ENCODE results near the gene MATK.

MATK gene, protein sequence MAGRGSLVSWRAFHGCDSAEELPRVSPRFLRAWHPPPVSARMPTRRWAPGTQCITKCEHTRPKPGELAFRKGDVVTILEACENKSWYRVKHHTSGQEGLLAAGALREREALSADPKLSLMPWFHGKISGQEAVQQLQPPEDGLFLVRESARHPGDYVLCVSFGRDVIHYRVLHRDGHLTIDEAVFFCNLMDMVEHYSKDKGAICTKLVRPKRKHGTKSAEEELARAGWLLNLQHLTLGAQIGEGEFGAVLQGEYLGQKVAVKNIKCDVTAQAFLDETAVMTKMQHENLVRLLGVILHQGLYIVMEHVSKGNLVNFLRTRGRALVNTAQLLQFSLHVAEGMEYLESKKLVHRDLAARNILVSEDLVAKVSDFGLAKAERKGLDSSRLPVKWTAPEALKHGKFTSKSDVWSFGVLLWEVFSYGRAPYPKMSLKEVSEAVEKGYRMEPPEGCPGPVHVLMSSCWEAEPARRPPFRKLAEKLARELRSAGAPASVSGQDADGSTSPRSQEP

DNA sequence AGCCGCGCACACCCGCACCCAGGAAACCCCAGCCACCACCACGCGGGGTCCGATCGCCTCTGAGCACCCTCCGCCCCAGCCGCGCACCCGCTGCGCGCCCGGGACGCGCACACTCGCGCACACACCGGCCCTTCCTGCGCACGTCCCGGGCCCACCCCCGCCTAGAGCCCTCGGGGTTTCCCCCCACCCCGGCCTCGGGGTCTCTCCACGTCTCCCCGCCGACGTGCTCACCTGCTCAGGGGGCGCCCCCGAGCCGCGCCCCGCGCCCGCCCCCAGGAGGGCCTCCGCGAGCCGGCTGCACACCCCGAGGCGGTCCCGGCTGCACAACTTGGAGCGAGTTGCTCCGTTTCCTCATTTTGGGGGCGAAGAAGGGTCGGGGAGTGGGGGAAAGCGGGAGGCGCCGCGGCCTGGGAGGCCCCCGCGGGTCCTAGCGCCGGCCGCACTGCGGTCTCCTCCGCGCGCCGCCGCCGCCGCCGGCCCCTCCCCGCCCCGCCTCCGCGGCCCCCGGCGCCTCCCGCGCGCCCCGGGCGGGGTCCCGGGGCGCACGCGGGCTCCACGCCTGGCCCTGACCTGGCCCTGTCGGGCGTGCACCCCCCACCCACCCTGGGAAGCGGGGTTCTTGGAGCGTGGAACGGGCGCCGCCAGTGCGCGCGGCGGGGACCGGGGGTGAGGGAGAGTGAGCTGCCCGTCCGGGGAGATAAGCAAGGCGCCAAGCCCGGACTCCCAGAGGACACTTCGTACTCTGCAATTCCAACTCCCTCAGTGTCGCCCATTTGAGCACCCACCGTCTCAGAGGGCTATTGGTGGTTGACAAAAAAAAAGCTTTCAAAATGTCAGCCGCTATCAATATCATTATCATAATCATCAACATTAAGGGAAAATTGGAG, at the start of gene MATK:
Gene MATK (minus strand): TSS at position 444 of the 887 bp plus-strand sequence. CDS start 1,246 bp downstream, outside the sequence.
- no peak within 1 kb of the TSS for H3K4me3 ChIP-seq (ENCODE audit: low read depth, low read length)
- TF ChIP-seq, protein P1, sequence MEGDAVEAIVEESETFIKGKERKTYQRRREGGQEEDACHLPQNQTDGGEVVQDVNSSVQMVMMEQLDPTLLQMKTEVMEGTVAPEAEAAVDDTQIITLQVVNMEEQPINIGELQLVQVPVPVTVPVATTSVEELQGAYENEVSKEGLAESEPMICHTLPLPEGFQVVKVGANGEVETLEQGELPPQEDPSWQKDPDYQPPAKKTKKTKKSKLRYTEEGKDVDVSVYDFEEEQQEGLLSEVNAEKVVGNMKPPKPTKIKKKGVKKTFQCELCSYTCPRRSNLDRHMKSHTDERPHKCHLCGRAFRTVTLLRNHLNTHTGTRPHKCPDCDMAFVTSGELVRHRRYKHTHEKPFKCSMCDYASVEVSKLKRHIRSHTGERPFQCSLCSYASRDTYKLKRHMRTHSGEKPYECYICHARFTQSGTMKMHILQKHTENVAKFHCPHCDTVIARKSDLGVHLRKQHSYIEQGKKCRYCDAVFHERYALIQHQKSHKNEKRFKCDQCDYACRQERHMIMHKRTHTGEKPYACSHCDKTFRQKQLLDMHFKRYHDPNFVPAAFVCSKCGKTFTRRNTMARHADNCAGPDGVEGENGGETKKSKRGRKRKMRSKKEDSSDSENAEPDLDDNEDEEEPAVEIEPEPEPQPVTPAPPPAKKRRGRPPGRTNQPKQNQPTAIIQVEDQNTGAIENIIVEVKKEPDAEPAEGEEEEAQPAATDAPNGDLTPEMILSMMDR (IDR thresholded peaks at IDR 0.05; ENCODE audit: insufficient read depth, low read length, missing control alignments): no peak
- POLR2A ChIA-PET: no interaction called here
- CTCF ChIA-PET: interaction anchor here (0.6 kb wide), 1 partner anchor 106 kb away, joined by 3 read pairs; no protein-coding TSS in a partner anchor
- no peak for DNase-seq (ENCODE audit: low read depth, low spot score)

DNA sequence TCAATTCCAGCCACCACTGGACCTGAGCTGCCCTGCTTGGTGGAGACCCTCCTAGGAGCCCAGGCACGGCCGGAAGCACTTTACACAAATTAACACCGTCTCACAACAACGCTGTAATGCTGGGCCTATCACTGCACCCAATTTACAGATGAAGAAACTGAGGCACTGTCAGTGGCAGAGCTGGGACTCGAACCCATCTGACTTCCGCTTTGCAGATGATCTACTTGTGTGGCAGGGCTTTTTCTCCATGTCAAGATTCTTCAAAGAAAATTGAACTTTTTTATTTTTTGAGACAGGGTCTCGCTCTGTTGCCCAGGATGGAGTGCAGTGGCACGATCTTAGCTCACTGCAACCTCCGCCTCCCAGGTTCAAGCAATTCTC, 48.9 kb upstream of the MATK start:
- no peak overlapping the region for H3K4me3 ChIP-seq (ENCODE audit: low read depth, low read length)
- ChIA-PET POLR2A (no interaction called here), CTCF (interaction anchor here (1.8 to 2.5 kb wide), 2 partner anchors 13 to 16 kb away, joined by 5 to 12 read pairs; no protein-coding TSS in a partner anchor)
- DNase-seq (ENCODE audit: low read depth, low spot score): no peak
- TF ChIP-seq, protein P1 (IDR thresholded peaks at IDR 0.05; ENCODE audit: insufficient read depth, low read length, missing control alignments): no peak

DNA sequence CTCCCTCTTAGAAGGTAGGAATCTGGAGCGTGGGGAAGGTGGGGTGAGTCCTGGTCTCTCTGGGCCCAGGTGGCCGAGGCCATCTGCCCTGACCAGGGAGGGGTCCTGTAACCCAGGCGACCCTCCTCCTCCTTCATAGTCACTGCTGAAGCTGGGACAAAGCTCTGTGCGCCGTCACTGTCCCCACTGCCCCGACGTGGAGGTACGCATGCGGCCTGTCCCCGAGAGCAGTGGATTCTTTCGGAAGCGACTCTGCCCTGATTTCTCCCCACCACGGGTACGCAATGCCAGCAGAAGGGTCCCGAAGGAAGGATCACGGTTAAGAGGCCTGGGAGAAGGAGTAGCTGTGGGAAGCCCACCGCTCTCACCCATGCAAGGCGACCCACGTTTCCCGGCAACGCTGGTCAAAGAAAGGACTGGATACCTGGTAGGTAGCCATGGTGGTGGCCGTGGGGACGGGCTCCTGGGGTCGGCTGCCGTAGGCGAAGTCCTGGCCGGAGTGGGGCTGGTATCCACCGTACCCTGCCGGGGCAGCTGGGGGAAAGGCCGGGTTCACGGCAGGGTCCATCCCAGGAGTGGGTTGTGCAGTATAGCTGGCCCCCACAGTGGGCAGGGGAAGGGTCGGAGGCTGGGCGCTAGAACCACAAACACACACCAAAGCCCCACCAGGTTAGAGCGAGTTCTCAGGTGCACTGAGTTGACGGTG, 48.3 kb upstream of the MATK start:
- no peak overlapping the region for H3K4me3 ChIP-seq (ENCODE audit: low read depth, low read length)
- POLR2A ChIA-PET: no interaction called here
- CTCF ChIA-PET: interaction anchor here (1.8 to 2.5 kb wide), 2 partner anchors 13 to 16 kb away, joined by 5 to 12 read pairs; no protein-coding TSS in a partner anchor
- TF ChIP-seq, protein P1 (IDR thresholded peaks at IDR 0.05; ENCODE audit: insufficient read depth, low read length, missing control alignments): no peak
- no peak for DNase-seq (ENCODE audit: low read depth, low spot score)

DNA sequence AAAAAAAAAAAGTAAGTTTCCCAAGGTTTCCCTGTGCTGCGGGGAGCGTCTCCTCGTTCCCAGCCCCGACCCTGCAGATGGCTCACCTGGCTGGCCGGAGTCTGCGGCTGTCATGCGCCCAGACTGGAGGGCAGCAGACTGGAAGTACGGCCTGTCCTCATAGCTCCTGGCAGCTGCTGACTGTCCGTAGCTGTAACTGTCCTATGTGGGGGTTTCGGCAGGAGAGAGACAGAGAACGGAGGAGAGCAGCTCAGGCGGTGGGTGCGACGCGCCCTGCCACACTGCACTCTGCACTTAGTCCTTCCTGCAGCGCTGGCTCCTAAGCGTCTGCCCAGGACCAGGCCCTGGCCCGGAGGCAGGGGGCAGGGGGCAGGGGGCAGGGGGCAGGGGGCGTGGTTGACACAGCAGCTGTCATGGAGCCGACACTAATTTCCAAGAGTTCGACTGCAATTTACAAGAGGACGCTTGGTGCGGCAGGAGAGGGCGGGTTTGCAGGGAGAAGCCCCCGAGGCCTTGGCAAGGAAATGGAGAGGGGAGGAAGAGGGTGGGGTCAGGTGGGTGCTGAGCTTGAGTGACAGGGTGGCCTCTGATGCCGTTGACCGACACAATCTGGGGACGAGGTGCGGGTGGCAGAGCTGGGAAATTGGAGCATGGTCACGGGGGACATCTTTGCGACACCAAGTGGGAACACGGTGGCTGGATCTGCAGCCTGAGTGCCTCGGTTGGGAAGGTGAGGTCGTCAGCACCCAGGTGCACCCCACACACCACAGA, 47.6 kb upstream of the MATK start:
- H3K4me3 ChIP-seq (ENCODE audit: low read depth, low read length): no peak overlapping the region
- DNase-seq (ENCODE audit: low read depth, low spot score): no peak
- CTCF ChIA-PET: interaction anchor here (1.8 kb wide), 1 partner anchor 15 kb away, joined by 5 read pairs; no protein-coding TSS in a partner anchor
- TF ChIP-seq, protein P1 (IDR thresholded peaks at IDR 0.05; ENCODE audit: insufficient read depth, low read length, missing control alignments): no peak
- POLR2A ChIA-PET: no interaction called here

DNA sequence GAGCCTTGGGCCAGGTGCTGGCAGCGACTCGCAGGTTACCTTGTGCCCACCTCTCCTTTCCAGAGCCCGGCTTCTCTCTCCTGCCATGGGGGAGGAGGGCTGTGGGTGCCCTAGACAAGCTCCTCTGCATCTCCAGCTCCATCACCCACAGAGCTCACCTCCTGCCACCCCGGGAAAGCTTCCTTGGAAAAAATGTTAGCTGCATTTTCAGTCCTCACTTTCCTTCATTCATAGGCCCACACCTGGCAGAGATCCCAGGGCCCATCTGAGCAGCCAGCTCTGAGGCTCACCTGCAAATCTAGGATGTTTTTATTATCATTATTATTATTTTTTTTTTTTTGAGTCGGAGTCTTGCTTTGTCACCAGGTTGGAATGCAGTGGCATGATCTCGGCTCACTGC, 45.8 kb upstream of the MATK start:
- CTCF ChIA-PET: interaction anchor here (3.2 kb wide), 1 partner anchor 10 kb away, joined by 25 read pairs; no protein-coding TSS in a partner anchor
- DNase-seq (ENCODE audit: low read depth, low spot score): no peak
- POLR2A ChIA-PET: no interaction called here
- TF ChIP-seq, protein P1 (IDR thresholded peaks at IDR 0.05; ENCODE audit: insufficient read depth, low read length, missing control alignments): no peak
- no peak overlapping the region for H3K4me3 ChIP-seq (ENCODE audit: low read depth, low read length)

Measured in AG04449 (cell line).